Astrocyte of the cerebellum (primary cell): Measurements from ENCODE around the gene ZNF492.
"Not testable (repeated sequence)": the region's sequence is repeated elsewhere in the genome, so short reads cannot be mapped to it uniquely, and the experiment has no call there.

Experiments used
- DNase-seq: peaks from one replicate; pipeline ENCODE4 v3.0.0-alpha.2; 2011; ENCODE audit warnings: low read depth
- H3K4me3 ChIP-seq: 2 replicates; pipeline ENCODE4 v1.5.1; 2011; ENCODE audit warnings: mild to moderate bottlenecking, low read depth, low read length, moderate library complexity
- CTCF ChIP-seq: IDR thresholded peaks from 2 replicates; pipeline ENCODE4 v1.5.1; 2012; ENCODE audit warnings: low read length, low read depth, moderate library complexity, mild to moderate bottlenecking; ENCODE audit errors: missing control alignments
- in situ Hi-C: cut with HindIII; loops from 2 replicates; pipeline ENCODE4 v1.10.0; 2017; ENCODE audit warnings: low sequenced_read_pairs

Gene ZNF492

GRCh38 chr19:22622901-22623840 is 11.0 kb upstream of the ZNF492 start:
- no peak overlapping the region for H3K4me3 ChIP-seq
- no peak for DNase-seq
- no peak for TF ChIP-seq CTCF
- in situ Hi-C loops, result no loop called here

GRCh38 chr19:22623841-22624221 is 10.3 kb upstream of the ZNF492 start:
- TF ChIP-seq CTCF, result no peak
- no peak for DNase-seq
- in situ Hi-C loops, result no loop called here

GRCh38 chr19:22625266-22626035 is 8.7 kb upstream of the ZNF492 start:
- in situ Hi-C loops, result no loop called here
- no peak for DNase-seq
- TF ChIP-seq CTCF, result no peak
- no peak overlapping the region for H3K4me3 ChIP-seq

More at GRCh38 chr19:22623841-22624221, 10.3 kb upstream of the ZNF492 start:
- no peak overlapping the region for H3K4me3 ChIP-seq

GRCh38 chr19:22627526-22627925 is 6.6 kb upstream of the ZNF492 start:
- no peak overlapping the region for H3K4me3 ChIP-seq
- no peak for DNase-seq
- TF ChIP-seq CTCF, result no peak
- in situ Hi-C loops, result no loop called here

GRCh38 chr19:22628401-22628800 is 5.7 kb upstream of the ZNF492 start:
- in situ Hi-C loops, result no loop called here
- no peak for TF ChIP-seq CTCF
- H3K4me3 ChIP-seq, result no peak overlapping the region
- DNase-seq, result no peak

- no peak for DNase-seq
- TF ChIP-seq CTCF, result no peak
- in situ Hi-C loops, result no loop called here
- peak overlapping the region; percentile 78 for H3K4me3 ChIP-seq
Observed at GRCh38 chr19:22634450-22634827, 315 bp downstream of the ZNF492 start.

- DNase-seq, H3K4me3 ChIP-seq, in situ Hi-C loops: not testable (repeated sequence)
Observed at GRCh38 chr19:22685493-22685892, 51.4 kb downstream of the ZNF492 start.

- in situ Hi-C loops, DNase-seq, H3K4me3 ChIP-seq: not testable (repeated sequence)
Observed at GRCh38 chr19:22702661-22703060, 68.5 kb downstream of the ZNF492 start.

- in situ Hi-C loops, H3K4me3 ChIP-seq, DNase-seq: not testable (repeated sequence)
Observed at GRCh38 chr19:22703096-22703495, 69.0 kb downstream of the ZNF492 start.
